OCI-LY1 (cell line): Measurements from ENCODE around the gene PTX4.

Experiments
- H2AFZ ChIP-seq: fragments of 200-600 bp; sonication (generic), shearing (Covaris generic); 2 replicates; pipeline ENCODE4 v1.6.0; 2014; ENCODE audit warnings: antibody characterized with exemption, mild to moderate bottlenecking, low read length
- H3F3A ChIP-seq: fragments of 200-600 bp; sonication (generic), shearing (Covaris generic); 2 replicates; pipeline ENCODE4 v1.6.0; 2014; ENCODE audit warnings: mild to moderate bottlenecking, antibody characterized with exemption, low read length, moderate library complexity; ENCODE audit not compliant: insufficient read depth
- H3K27ac ChIP-seq: fragments of 200-600 bp; sonication (generic); 2 replicates; pipeline ENCODE4 v1.5.1; 2014; ENCODE audit warnings: low read length, mixed run types, mild to moderate bottlenecking, low read depth; ENCODE audit not compliant: poor library complexity, severe bottlenecking
- H3K27me3 ChIP-seq: fragments of 200-600 bp; sonication (generic); 2 replicates; pipeline ENCODE4 v1.6.0; 2014; ENCODE audit warnings: antibody characterized with exemption, mild to moderate bottlenecking, low read length, moderate library complexity; ENCODE audit not compliant: insufficient read depth
- H3K36me3 ChIP-seq: fragments of 200-600 bp; sonication (generic); 2 replicates; pipeline ENCODE4 v1.6.1; 2014; ENCODE audit warnings: mild to moderate bottlenecking, antibody characterized with exemption, low read length, moderate library complexity, mixed read lengths; ENCODE audit not compliant: insufficient read depth
- H3K4me1 ChIP-seq: fragments of 200-600 bp; sonication (generic); 2 replicates; pipeline ENCODE4 v1.5.1; 2014; ENCODE audit warnings: mild to moderate bottlenecking, low read length, moderate library complexity; ENCODE audit not compliant: insufficient read depth, severe bottlenecking
- H3K4me2 ChIP-seq: fragments of 200-600 bp; sonication (generic), shearing (Covaris generic); 2 replicates; pipeline ENCODE4 v1.6.1; 2014; ENCODE audit warnings: low read length
- H3K4me3 ChIP-seq: fragments of 200-600 bp; sonication (generic); 2 replicates; pipeline ENCODE4 v1.5.1; 2014; ENCODE audit warnings: low read length, low read depth, mild to moderate bottlenecking, mixed read lengths; ENCODE audit not compliant: poor library complexity, severe bottlenecking
- H3K79me2 ChIP-seq: fragments of 200-600 bp; shearing (Covaris generic); 2 replicates; pipeline ENCODE4 v1.6.1; 2016; ENCODE audit warnings: mixed run types, low read length, mixed read lengths; ENCODE audit not compliant: insufficient read depth
- H3K9ac ChIP-seq: fragments of 200-600 bp; sonication (generic), shearing (Covaris generic); 2 replicates; pipeline ENCODE4 v1.6.1; 2014; ENCODE audit warnings: mild to moderate bottlenecking, low read length, mixed read lengths
- H3K9me2 ChIP-seq: fragments of 200-600 bp; sonication (generic), shearing (Covaris generic); 2 replicates; pipeline ENCODE4 v1.6.1; 2014; ENCODE audit warnings: low read depth, mild to moderate bottlenecking, low read length, mixed read lengths
- H3K9me3 ChIP-seq: fragments of 200-600 bp; shearing (Covaris generic); 2 replicates; pipeline ENCODE4 v1.6.1; 2014; ENCODE audit warnings: low read length, mixed read lengths
- H4K20me1 ChIP-seq: fragments of 200-600 bp; sonication (generic), shearing (Covaris generic); 2 replicates; pipeline ENCODE4 v1.6.0; 2016; ENCODE audit warnings: mild to moderate bottlenecking, low read length; ENCODE audit not compliant: insufficient read depth
- EZH2 ChIP-seq: fragments of 200-600 bp; sonication (generic), shearing (Covaris generic); IDR thresholded peaks from 2 replicates; pipeline ENCODE4 v1.8.0; 2017; ENCODE audit warnings: borderline replicate concordance, mixed run types, mild to moderate bottlenecking, antibody characterized with exemption, low read length, moderate library complexity, mixed read lengths
- TF ChIP-seq, protein P1 (sequence below): fragments of 200-600 bp; sonication (generic), shearing (Covaris generic); IDR thresholded peaks from 2 replicates; pipeline ENCODE4 v1.5.1; 2017; ENCODE audit warnings: mild to moderate bottlenecking, antibody characterized with exemption, low read length, moderate library complexity, mixed read lengths

The PTX4 gene

DNA sequence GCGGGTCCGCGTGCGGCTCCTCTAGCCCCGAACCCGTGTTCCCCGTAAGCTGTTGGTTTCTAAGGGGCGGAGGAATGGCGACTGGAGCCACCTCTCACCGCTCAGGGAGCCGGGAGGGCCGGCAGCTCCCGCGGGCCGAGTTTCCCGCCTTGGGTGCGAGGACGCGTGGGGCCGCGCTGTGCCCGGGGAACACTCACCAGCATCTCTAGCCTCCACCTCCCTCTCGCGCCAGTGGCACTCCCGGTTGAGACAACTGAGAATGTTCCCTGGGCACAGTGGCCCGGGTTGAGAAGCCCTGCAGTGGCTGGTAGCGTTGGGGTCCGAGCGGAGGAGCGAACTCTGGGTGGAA is 5.0 kb upstream of the PTX4 start:
- no peak for TF ChIP-seq EZH2
- TF ChIP-seq, protein P1, sequence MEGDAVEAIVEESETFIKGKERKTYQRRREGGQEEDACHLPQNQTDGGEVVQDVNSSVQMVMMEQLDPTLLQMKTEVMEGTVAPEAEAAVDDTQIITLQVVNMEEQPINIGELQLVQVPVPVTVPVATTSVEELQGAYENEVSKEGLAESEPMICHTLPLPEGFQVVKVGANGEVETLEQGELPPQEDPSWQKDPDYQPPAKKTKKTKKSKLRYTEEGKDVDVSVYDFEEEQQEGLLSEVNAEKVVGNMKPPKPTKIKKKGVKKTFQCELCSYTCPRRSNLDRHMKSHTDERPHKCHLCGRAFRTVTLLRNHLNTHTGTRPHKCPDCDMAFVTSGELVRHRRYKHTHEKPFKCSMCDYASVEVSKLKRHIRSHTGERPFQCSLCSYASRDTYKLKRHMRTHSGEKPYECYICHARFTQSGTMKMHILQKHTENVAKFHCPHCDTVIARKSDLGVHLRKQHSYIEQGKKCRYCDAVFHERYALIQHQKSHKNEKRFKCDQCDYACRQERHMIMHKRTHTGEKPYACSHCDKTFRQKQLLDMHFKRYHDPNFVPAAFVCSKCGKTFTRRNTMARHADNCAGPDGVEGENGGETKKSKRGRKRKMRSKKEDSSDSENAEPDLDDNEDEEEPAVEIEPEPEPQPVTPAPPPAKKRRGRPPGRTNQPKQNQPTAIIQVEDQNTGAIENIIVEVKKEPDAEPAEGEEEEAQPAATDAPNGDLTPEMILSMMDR: no peak
- Histone ChIP-seq H3K9me3 (no peaks in the 10 kb centered on the region), H3K79me2 (no peaks in the 10 kb centered on the region), H3K4me1 (peaks cover 18% of the 10 kb centered on the region), H3K9ac (peak overlapping the region; percentile 80), H3K9me2 (no peaks in the 10 kb centered on the region), H3F3A (no peaks in the 10 kb centered on the region), H3K36me3 (peaks cover 26% of the 10 kb centered on the region), H3K27ac (no peak overlapping the region), H3K4me3 (peak overlapping the region; percentile 82), H3K4me2 (peak overlapping the region; percentile 85), H3K27me3 (no peaks in the 10 kb centered on the region), H4K20me1 (no peaks in the 10 kb centered on the region), H2AFZ (no peak overlapping the region)

DNA sequence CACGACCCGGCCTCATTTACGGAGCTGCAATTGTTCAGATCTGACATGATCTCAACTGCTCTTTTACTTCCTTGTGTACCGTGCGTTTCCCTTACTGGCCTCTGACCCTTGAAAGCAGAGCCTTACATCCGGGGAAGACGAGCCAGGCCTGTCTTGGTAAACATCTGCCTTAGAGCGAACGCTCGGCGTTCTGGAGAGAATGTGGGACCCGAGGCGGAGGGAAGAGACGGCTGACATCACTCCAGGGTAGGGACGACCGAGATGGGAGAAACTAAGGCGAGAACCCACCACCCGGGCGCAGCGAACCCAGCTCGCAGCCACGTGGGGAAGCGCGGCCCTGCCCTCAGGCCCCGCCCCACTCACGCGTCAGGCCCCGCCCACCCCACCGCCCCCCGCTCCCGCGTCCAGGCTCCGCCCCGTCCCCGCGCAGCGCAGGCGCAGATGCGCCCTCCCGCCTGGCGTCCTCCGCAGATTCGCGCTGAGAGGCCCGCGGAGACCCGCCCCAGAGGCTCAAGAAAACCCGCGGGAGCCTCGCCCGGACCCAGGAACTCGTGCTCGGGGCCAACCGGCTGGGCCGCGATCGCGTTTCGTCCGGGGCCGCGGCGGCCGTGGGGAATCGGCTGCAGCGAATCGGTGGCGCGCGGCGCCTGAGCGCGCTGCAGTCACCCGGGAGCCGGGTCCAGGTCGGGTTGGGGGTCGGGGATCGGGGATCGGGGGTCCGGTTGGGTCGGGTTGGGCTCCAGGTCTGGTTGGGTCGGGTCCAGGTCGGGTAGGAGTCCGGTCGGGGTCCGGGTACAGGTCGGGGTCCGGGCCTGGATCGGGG is 4.4 kb upstream of the PTX4 start, which contains the start of gene TELO2:
TELO2 (plus strand) TSS at position 438 of the 823 bp plus-strand sequence. CDS start 922 bp downstream, outside the sequence.
- no peaks in the 10 kb centered on the region for H3K9me2 ChIP-seq
- H3F3A ChIP-seq: no peaks in the 10 kb centered on the region
- peak within 1 kb of the TSS; percentile 3 for H3K27ac ChIP-seq
- H3K27me3 ChIP-seq: no peaks in the 10 kb centered on the region
- no peaks in the 10 kb centered on the region for H3K9me3 ChIP-seq
- peak within 1 kb of the TSS; percentile 85 for H3K4me2 ChIP-seq
- H3K4me3 ChIP-seq: peak within 1 kb of the TSS; percentile 82
- TF ChIP-seq EZH2: no peak
- TF ChIP-seq, protein P1: no peak; the same call in 1 of the 2 replicates
- H3K9ac ChIP-seq: peak within 1 kb of the TSS; percentile 80
- H3K4me1 ChIP-seq: peaks cover 18% of the 10 kb centered on the region
- no peaks in the 10 kb centered on the region for H3K79me2 ChIP-seq
- 0 out of 2 replicates have a peak within 1 kb of the TSS, but pooled peaks have one; percentile 10 for H2AFZ ChIP-seq
- H4K20me1 ChIP-seq: no peaks in the 10 kb centered on the region
- peaks cover 24% of the 10 kb centered on the region for H3K36me3 ChIP-seq

DNA sequence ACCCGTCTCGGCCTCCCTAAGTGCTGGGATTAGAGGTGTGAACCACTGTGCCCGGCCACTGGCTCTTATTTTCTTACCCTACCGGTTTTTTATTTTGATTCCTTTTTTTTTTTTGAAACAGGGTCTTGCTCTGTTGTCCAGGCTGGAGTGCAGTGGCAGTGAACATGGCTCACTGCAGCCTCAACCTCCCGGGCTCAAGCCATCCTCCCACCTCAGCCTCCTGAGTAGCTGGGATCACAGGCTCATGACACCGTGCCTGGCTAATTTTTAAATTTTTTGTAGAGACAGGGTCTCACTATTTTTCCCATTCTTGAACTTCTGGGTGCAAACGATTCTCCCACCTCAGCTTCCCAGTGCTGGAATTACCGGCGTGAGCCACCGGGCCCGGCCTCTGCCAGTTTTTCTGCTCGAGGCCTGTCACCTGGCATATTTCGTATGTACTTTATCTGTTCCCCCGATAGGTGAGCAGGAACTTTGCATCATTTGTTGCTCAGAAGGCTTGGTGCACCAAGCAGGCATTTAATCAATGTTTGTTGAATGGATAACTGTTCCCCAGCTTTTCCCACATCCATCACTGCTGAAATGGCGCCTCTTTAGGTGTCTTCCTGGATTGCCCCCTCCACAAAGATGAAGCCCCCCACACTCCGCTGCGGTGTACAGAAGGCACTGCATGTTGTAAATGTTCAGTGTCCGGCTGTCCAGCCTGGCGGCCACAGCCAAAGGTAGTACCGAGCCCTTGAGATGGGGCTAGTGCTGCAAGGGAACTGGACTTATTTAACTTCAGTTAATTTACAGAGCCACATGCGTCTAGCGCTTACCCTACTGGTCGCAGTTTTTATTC is 3.6 kb upstream of the PTX4 start:
- Histone ChIP-seq H3K4me2 (peak overlapping the region; percentile 85), H4K20me1 (no peaks in the 10 kb centered on the region), H3F3A (no peaks in the 10 kb centered on the region), H3K9ac (peak overlapping the region; percentile 68), H3K36me3 (peaks cover 18% of the 10 kb centered on the region), H3K4me3 (peak overlapping the region; percentile 82), H3K9me3 (no peaks in the 10 kb centered on the region), H3K79me2 (no peaks in the 10 kb centered on the region), H3K4me1 (peaks cover 18% of the 10 kb centered on the region), H2AFZ (0 out of 2 replicates have a peak overlapping the region, but pooled peaks have one; percentile 10), H3K27me3 (0 out of 2 replicates have a peak, but pooled peaks cover 4% of the 10 kb centered on the region), H3K9me2 (no peaks in the 10 kb centered on the region), H3K27ac (peak overlapping the region; percentile 3)
- TF ChIP-seq, protein P1: no peak; the same call in 1 of the 2 replicates
- no peak for TF ChIP-seq EZH2
